ENCODE measurements around the gene INPP4A.

The INPP4A gene

GRCh38 chr2:98485453-98485755 is 40.7 kb downstream of the INPP4A start:
- peaks cover 0 to 70% (median 15%) of the 10 kb centered on the region in 4 experiments for H3K4me1 ChIP-seq (ENCODE audit: control extremely low read depth in 1 of 4, control insufficient read depth in 4 of 4, insufficient read depth in 4 of 4, low read length in 3 of 4)

GRCh38 chr2:98486374-98486981 is 41.8 kb downstream of the INPP4A start:
- DNase-seq = no peak
- Histone ChIP-seq H3K27me3 (replicated peaks in 2 of 5; ENCODE audit: control insufficient read depth in 4 of 5, insufficient read depth in 5 of 5, low read length in 4 of 5) (no peaks in the 10 kb centered on the region), H3K36me3 (ENCODE audit: control insufficient read depth in 4 of 4, insufficient read depth in 4 of 4, low read length in 3 of 4) (peaks cover 0 to 9% (median 0%) of the 10 kb centered on the region in 4 experiments), H3K9me3 (ENCODE audit: control extremely low read depth in 1 of 5, control insufficient read depth in 4 of 5, insufficient read depth in 2 of 5, low read depth in 1 of 5, low read length in 4 of 5) (no peaks in the 10 kb centered on the region), H3K27ac (ENCODE audit: insufficient read depth in 1 of 2, low read depth in 1 of 2, low read length in 2 of 2, poor library complexity in 1 of 2, severe bottlenecking in 2 of 2) (no peak overlapping the region), H3K4me3 (ENCODE audit: control insufficient read depth in 1 of 7, extremely low read depth in 1 of 7, insufficient read depth in 4 of 7, low read depth in 2 of 7, low read length in 6 of 7) (no peak overlapping the region), H3K4me1 (ENCODE audit: control extremely low read depth in 1 of 4, control insufficient read depth in 4 of 4, insufficient read depth in 4 of 4, low read length in 3 of 4) (peaks cover 0 to 60% (median 9%) of the 10 kb centered on the region in 4 experiments)
- POLR2A ChIA-PET = no interaction called here
- 75% methylated on average over 4 of the region's 5 CpGs for WGBS (ENCODE audit: insufficient coverage)
- CTCF ChIA-PET = interaction anchor here (0.9 to 3.3 kb wide), 6 partner anchors 10 to 58 kb away, joined by 3 to 19 read pairs (median 4); no protein-coding TSS in a partner anchor

More at GRCh38 chr2:98485453-98485755, 40.7 kb downstream of the INPP4A start:
- Histone ChIP-seq H3K36me3 (ENCODE audit: control insufficient read depth in 4 of 4, insufficient read depth in 4 of 4, low read length in 3 of 4) (peaks cover 0 to 5% (median 0%) of the 10 kb centered on the region in 4 experiments), H3K9me3 (ENCODE audit: control extremely low read depth in 1 of 5, control insufficient read depth in 4 of 5, insufficient read depth in 2 of 5, low read depth in 1 of 5, low read length in 4 of 5) (no peaks in the 10 kb centered on the region), H3K27me3 (replicated peaks in 2 of 5; ENCODE audit: control insufficient read depth in 4 of 5, insufficient read depth in 5 of 5, low read length in 4 of 5) (no peaks in the 10 kb centered on the region), H3K4me3 (ENCODE audit: control insufficient read depth in 1 of 7, extremely low read depth in 1 of 7, insufficient read depth in 4 of 7, low read depth in 2 of 7, low read length in 6 of 7) (no peak overlapping the region), H3K27ac (ENCODE audit: insufficient read depth in 1 of 2, low read depth in 1 of 2, low read length in 2 of 2, poor library complexity in 1 of 2, severe bottlenecking in 2 of 2) (no peak overlapping the region)
- ChIA-PET CTCF (interaction anchor here (1.4 kb wide), 1 partner anchor 14 kb away, joined by 4 read pairs; no protein-coding TSS in a partner anchor), POLR2A (no interaction called here)
- DNase-seq = no peak
- WGBS (ENCODE audit: insufficient coverage) = 100% methylated on average over 4 of the region's 4 CpGs

GRCh38 chr2:98487101-98487805 is 42.6 kb downstream of the INPP4A start:
- WGBS (ENCODE audit: insufficient coverage) = 100% methylated on average over 1 of the region's 2 CpGs
- Histone ChIP-seq H3K27ac (ENCODE audit: insufficient read depth in 1 of 2, low read depth in 1 of 2, low read length in 2 of 2, poor library complexity in 1 of 2, severe bottlenecking in 2 of 2) (no peak overlapping the region), H3K27me3 (replicated peaks in 2 of 5; ENCODE audit: control insufficient read depth in 4 of 5, insufficient read depth in 5 of 5, low read length in 4 of 5) (no peaks in the 10 kb centered on the region), H3K4me3 (ENCODE audit: control insufficient read depth in 1 of 7, extremely low read depth in 1 of 7, insufficient read depth in 4 of 7, low read depth in 2 of 7, low read length in 6 of 7) (no peak overlapping the region), H3K9me3 (ENCODE audit: control extremely low read depth in 1 of 5, control insufficient read depth in 4 of 5, insufficient read depth in 2 of 5, low read depth in 1 of 5, low read length in 4 of 5) (no peaks in the 10 kb centered on the region), H3K4me1 (ENCODE audit: control extremely low read depth in 1 of 4, control insufficient read depth in 4 of 4, insufficient read depth in 4 of 4, low read length in 3 of 4) (peaks cover 0 to 53% (median 9%) of the 10 kb centered on the region in 4 experiments), H3K36me3 (ENCODE audit: control insufficient read depth in 4 of 4, insufficient read depth in 4 of 4, low read length in 3 of 4) (peaks cover 0 to 12% (median 0%) of the 10 kb centered on the region in 4 experiments)
- POLR2A ChIA-PET = no interaction called here
- no peak for DNase-seq
- CTCF ChIA-PET = interaction anchor here (0.8 to 3.3 kb wide), 16 partner anchors 8 to 58 kb away, joined by 3 to 19 read pairs (median 4); no protein-coding TSS in a partner anchor

GRCh38 chr2:98487806-98488189 is 43.1 kb downstream of the INPP4A start:
- ChIA-PET POLR2A (no interaction called here), CTCF (interaction anchor here (0.8 to 3.3 kb wide), 13 partner anchors 8 to 45 kb away, joined by 3 to 19 read pairs (median 5); no protein-coding TSS in a partner anchor)
- H3K4me3 ChIP-seq (ENCODE audit: control insufficient read depth in 1 of 7, extremely low read depth in 1 of 7, insufficient read depth in 4 of 7, low read depth in 2 of 7, low read length in 6 of 7) = no peak overlapping the region
- no peaks in the 10 kb centered on the region for H3K27me3 ChIP-seq (replicated peaks in 2 of 5; ENCODE audit: control insufficient read depth in 4 of 5, insufficient read depth in 5 of 5, low read length in 4 of 5)
- H3K4me1 ChIP-seq (ENCODE audit: control extremely low read depth in 1 of 4, control insufficient read depth in 4 of 4, insufficient read depth in 4 of 4, low read length in 3 of 4) = peaks cover 0 to 49% (median 9%) of the 10 kb centered on the region in 4 experiments
- H3K36me3 ChIP-seq (ENCODE audit: control insufficient read depth in 4 of 4, insufficient read depth in 4 of 4, low read length in 3 of 4) = peaks cover 0 to 12% (median 0%) of the 10 kb centered on the region in 4 experiments
- no CpG with 5 or more reads among the region's 3 CpGs for WGBS (ENCODE audit: insufficient coverage)
- no peak overlapping the region for H3K27ac ChIP-seq (ENCODE audit: insufficient read depth in 1 of 2, low read depth in 1 of 2, low read length in 2 of 2, poor library complexity in 1 of 2, severe bottlenecking in 2 of 2)
- DNase-seq = peak in 2 of 3 donors; percentile 65 to 66
- H3K9me3 ChIP-seq (ENCODE audit: control extremely low read depth in 1 of 5, control insufficient read depth in 4 of 5, insufficient read depth in 2 of 5, low read depth in 1 of 5, low read length in 4 of 5) = no peaks in the 10 kb centered on the region

- ChIA-PET CTCF (interaction anchor here (0.9 to 3.3 kb wide), 11 partner anchors 9 to 46 kb away, joined by 3 to 19 read pairs (median 5); no protein-coding TSS in a partner anchor), POLR2A (no interaction called here)
- DNase-seq = no peak
- Histone ChIP-seq H3K36me3 (ENCODE audit: control insufficient read depth in 4 of 4, insufficient read depth in 4 of 4, low read length in 3 of 4) (peaks cover 0 to 12% (median 0%) of the 10 kb centered on the region in 4 experiments), H3K4me1 (ENCODE audit: control extremely low read depth in 1 of 4, control insufficient read depth in 4 of 4, insufficient read depth in 4 of 4, low read length in 3 of 4) (peaks cover 0 to 48% (median 7%) of the 10 kb centered on the region in 4 experiments), H3K9me3 (ENCODE audit: control extremely low read depth in 1 of 5, control insufficient read depth in 4 of 5, insufficient read depth in 2 of 5, low read depth in 1 of 5, low read length in 4 of 5) (no peaks in the 10 kb centered on the region), H3K27me3 (replicated peaks in 2 of 5; ENCODE audit: control insufficient read depth in 4 of 5, insufficient read depth in 5 of 5, low read length in 4 of 5) (no peaks in the 10 kb centered on the region), H3K4me3 (ENCODE audit: control insufficient read depth in 1 of 7, extremely low read depth in 1 of 7, insufficient read depth in 4 of 7, low read depth in 2 of 7, low read length in 6 of 7) (no peak overlapping the region), H3K27ac (ENCODE audit: insufficient read depth in 1 of 2, low read depth in 1 of 2, low read length in 2 of 2, poor library complexity in 1 of 2, severe bottlenecking in 2 of 2) (no peak overlapping the region)
- 100% methylated on average over 3 of the region's 4 CpGs for WGBS (ENCODE audit: insufficient coverage)
Observed at GRCh38 chr2:98488252-98488651, 43.6 kb downstream of the INPP4A start.

- H3K27ac ChIP-seq (ENCODE audit: insufficient read depth in 1 of 2, low read depth in 1 of 2, low read length in 2 of 2, poor library complexity in 1 of 2, severe bottlenecking in 2 of 2) = no peak overlapping the region
- DNase-seq = no peak
- peaks cover 0 to 12% (median 3%) of the 10 kb centered on the region in 4 experiments for H3K36me3 ChIP-seq (ENCODE audit: control insufficient read depth in 4 of 4, insufficient read depth in 4 of 4, low read length in 3 of 4)
- no peaks in the 10 kb centered on the region for H3K27me3 ChIP-seq (replicated peaks in 2 of 5; ENCODE audit: control insufficient read depth in 4 of 5, insufficient read depth in 5 of 5, low read length in 4 of 5)
- WGBS (ENCODE audit: insufficient coverage) = 100% methylated on average over 2 of the region's 3 CpGs
- POLR2A ChIA-PET = no interaction called here
- peaks cover 0 to 6% (median 3%) of the 10 kb centered on the region in 5 experiments for H3K9me3 ChIP-seq (ENCODE audit: control extremely low read depth in 1 of 5, control insufficient read depth in 4 of 5, insufficient read depth in 2 of 5, low read depth in 1 of 5, low read length in 4 of 5)
- CTCF ChIA-PET = no interaction called here
- peaks cover 0 to 37% (median 5%) of the 10 kb centered on the region in 4 experiments for H3K4me1 ChIP-seq (ENCODE audit: control extremely low read depth in 1 of 4, control insufficient read depth in 4 of 4, insufficient read depth in 4 of 4, low read length in 3 of 4)
- no peak overlapping the region for H3K4me3 ChIP-seq (ENCODE audit: control insufficient read depth in 1 of 7, extremely low read depth in 1 of 7, insufficient read depth in 4 of 7, low read depth in 2 of 7, low read length in 6 of 7)
Observed at GRCh38 chr2:98489486-98489885, 44.8 kb downstream of the INPP4A start.
